Body of pancreas (tissue), 4 donors: Measurements from ENCODE around the gene TF. TPM values are rescaled to one million over a fixed set of nuclear protein-coding genes. Genes with fewer than 3 reads are reported as not detected.
A peak's percentile ranks its signal among the peaks of the same experiment; 100 is the strongest.

ENCODE experiments used
- ATAC-seq: fragments of 150-250 bp; one replicate; pipeline ENCODE4 v1.9.1; 2016
- DNase-seq, 4 donors: peaks; one replicate each; pipeline ENCODE4 v3.0.0-alpha.2; 2019
- H3K27ac ChIP-seq, 4 donors: fragments of 200-600 bp; sonication (generic); 1 replicate in 3 of 4; 2 replicates in 1 of 4; pipeline versions ENCODE4 v1.5.1 to v1.6.1; 2016 to 2019; ENCODE audit warnings: mild to moderate bottlenecking in 1 of 4, mixed read lengths in 1 of 4, moderate library complexity in 1 of 4
- H3K27me3 ChIP-seq, 2 donors: fragments of 200-600 bp; sonication (generic); one replicate each; pipeline ENCODE4 v1.6.0; 2016; ENCODE audit warnings: mild to moderate bottlenecking in 1 of 2
- H3K36me3 ChIP-seq, 2 donors: fragments of 200-600 bp; sonication (generic); replicated peaks in 1 of 2; 2 replicates each; pipeline ENCODE4 v1.5.1; 2016; ENCODE audit warnings: low read depth in 2 of 2; ENCODE audit not compliant: insufficient read depth in 1 of 2
- H3K4me1 ChIP-seq: fragments of 200-600 bp; sonication (generic); one replicate; pipeline ENCODE4 v1.6.0; 2016
- H3K4me3 ChIP-seq, 2 donors: fragments of 200-600 bp; sonication (generic); 1 replicate in 1 of 2; 2 replicates in 1 of 2; pipeline ENCODE4 v1.5.1; 2016 to 2019
- H3K9me3 ChIP-seq, 3 donors: fragments of 200-600 bp; sonication (generic); 1 replicate in 2 of 3; 2 replicates in 1 of 3; pipeline ENCODE4 v1.5.1; 2016
- POLR2A ChIP-seq, 3 donors: fragments of 450-650 bp; IDR thresholded peaks; one replicate each; pipeline ENCODE4 v1.6.1; 2016; ENCODE audit warnings: antibody characterized with exemption in 3 of 3, mild to moderate bottlenecking in 2 of 3
- WGBS, 2 donors: methylation state at CpG; one replicate each; pipeline ENCODE4 v1.1.5; 2017; 5-methylcytosine and 5-hydroxymethylcytosine counted together
- intact Hi-C: fragments of 100-400 bp; cut with DNase I; formaldehyde crosslinking; loops from one replicate; pipeline ENCODE4 v1.15.1; 2023
- total RNA-seq, 2 donors: library from RNA; depleted of rRNA; stranded (reverse); fragments of >200 nt; gene quantifications; one replicate each; pipeline ENCODE4 v1.1.0, GENCODE V29; 2016
- TF ChIP-seq, protein P1 (sequence below), 7 experiments: fragments of 450-650 bp in 4 of 7; fragments of 200-600 bp in 3 of 7; sonication (generic) in 3 of 7; IDR thresholded peaks; one replicate each; pipeline ENCODE4 v1.5.1; 2016 to 2019; ENCODE audit warnings: antibody characterized with exemption in 7 of 7

TF gene
- total RNA-seq, 2 donors from 2014 or later = 0.26 to 7.9 TPM

DNA sequence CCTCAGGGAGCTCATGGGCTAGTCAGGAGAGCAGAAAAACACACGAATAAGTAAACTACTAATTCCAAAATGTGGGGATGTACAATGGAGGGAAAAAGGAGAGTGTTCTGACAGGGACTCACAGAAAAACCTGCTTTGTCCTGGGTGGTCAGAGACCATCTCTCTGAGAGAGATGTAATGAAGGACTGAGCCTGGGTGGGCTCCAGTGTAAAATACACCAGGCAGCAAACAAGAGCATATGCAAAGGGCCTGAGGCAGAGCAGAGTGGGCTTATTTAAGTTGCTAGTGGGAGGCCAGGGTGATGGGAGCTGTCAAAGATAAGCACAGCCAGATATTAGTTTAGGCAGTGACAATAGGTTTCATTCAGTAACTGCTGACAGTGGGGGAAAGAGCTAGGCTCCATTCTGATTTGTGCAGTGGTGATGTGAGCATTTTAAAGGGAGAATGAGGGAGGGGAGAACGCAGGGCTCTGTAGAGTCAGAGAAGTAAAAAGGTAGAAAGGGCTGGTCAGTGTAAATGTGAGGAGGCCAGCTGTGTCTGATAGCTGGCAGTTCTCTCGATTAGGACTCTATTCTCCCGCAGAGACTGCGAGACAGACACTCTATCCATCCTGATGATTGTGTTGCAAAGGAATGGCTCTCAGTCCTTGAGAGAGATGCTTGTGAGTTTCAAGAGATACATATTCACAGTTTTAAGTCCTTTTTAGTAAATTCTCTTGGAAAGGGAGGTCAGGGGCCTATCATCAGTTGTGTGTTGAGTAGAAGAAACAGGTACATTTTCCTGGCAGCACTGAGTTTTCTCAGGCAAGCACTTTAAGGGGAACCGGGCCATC lies 3.5 kb downstream of the TF start:
- no peak for TF ChIP-seq POLR2A (IDR thresholded peaks at IDR 0.05)
- TF ChIP-seq, protein P1, sequence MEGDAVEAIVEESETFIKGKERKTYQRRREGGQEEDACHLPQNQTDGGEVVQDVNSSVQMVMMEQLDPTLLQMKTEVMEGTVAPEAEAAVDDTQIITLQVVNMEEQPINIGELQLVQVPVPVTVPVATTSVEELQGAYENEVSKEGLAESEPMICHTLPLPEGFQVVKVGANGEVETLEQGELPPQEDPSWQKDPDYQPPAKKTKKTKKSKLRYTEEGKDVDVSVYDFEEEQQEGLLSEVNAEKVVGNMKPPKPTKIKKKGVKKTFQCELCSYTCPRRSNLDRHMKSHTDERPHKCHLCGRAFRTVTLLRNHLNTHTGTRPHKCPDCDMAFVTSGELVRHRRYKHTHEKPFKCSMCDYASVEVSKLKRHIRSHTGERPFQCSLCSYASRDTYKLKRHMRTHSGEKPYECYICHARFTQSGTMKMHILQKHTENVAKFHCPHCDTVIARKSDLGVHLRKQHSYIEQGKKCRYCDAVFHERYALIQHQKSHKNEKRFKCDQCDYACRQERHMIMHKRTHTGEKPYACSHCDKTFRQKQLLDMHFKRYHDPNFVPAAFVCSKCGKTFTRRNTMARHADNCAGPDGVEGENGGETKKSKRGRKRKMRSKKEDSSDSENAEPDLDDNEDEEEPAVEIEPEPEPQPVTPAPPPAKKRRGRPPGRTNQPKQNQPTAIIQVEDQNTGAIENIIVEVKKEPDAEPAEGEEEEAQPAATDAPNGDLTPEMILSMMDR (IDR thresholded peaks at IDR 0.05) = no peak
- H3K4me1 ChIP-seq = peaks cover 14% of the 10 kb centered on the region
- DNase-seq (no peak), ATAC-seq (no peak)
- no peaks in the 10 kb centered on the region for H3K36me3 ChIP-seq
- H3K9me3 ChIP-seq = no peaks in the 10 kb centered on the region
- 71 to 74% methylated on average over 6 of the region's 6 CpGs for WGBS, 2 donors
- H3K27me3 ChIP-seq = no peaks in the 10 kb centered on the region
- intact Hi-C loops = no loop called here
- H3K4me3 ChIP-seq = no peak overlapping the region
- H3K27ac ChIP-seq = no peak overlapping the region

GRCh38 chr3:133750259-133750656 lies 4.1 kb downstream of the TF start:
- peak overlapping the region in 1 of 4 donors; percentile 13 for H3K27ac ChIP-seq
- no peaks in the 10 kb centered on the region for H3K27me3 ChIP-seq
- ATAC-seq (no peak), DNase-seq (peak in 2 of 4 donors; percentile 50 to 55)
- H3K9me3 ChIP-seq = no peaks in the 10 kb centered on the region
- 31 to 40% methylated on average over 6 of the region's 6 CpGs for WGBS, 2 donors
- H3K4me1 ChIP-seq = peaks cover 14% of the 10 kb centered on the region
- intact Hi-C loops = no loop called here
- TF ChIP-seq, protein P1 (IDR thresholded peaks at IDR 0.05) = no peak
- TF ChIP-seq POLR2A (IDR thresholded peaks at IDR 0.05) = no peak
- H3K4me3 ChIP-seq = no peak overlapping the region
- no peaks in the 10 kb centered on the region for H3K36me3 ChIP-seq

- no peaks in the 10 kb centered on the region for H3K9me3 ChIP-seq
- WGBS, 2 donors = 46 to 61% methylated on average over 7 to 13 of the region's 13 CpGs
- H3K36me3 ChIP-seq = no peaks in the 10 kb centered on the region
- H3K4me3 ChIP-seq = no peak overlapping the region
- DNase-seq (peak in 1 of 4 donors; percentile 34), ATAC-seq (no peak)
- no peak overlapping the region for H3K27ac ChIP-seq
- TF ChIP-seq, protein P1 (IDR thresholded peaks at IDR 0.05) = no peak
- no peak for TF ChIP-seq POLR2A (IDR thresholded peaks at IDR 0.05)
- H3K4me1 ChIP-seq = peaks cover 14% of the 10 kb centered on the region
- no peaks in the 10 kb centered on the region for H3K27me3 ChIP-seq
- intact Hi-C loops = no loop called here
Observed at GRCh38 chr3:133753107-133753778, 7.0 kb downstream of the TF start.

DNA sequence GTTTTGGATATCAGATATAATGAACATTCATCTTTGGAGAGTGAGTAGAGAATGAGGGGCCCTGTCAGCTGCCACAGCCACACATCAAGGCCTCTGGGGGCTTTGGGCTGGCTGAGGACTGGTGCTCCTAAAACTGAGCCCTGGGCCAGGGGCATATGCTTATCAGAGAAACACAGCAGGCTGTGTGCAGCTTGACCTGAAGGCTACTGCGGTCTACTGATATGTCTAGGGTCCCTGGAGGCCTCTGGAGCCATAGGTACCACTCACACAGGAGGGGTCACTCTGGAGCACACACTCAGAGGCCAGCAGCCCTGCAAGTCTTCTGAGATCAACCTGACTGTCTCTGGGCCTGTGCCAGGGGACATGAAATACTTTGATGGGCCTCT lies 7.6 kb downstream of the TF start:
- Histone ChIP-seq H3K36me3 (no peaks in the 10 kb centered on the region), H3K4me3 (no peak overlapping the region), H3K9me3 (no peaks in the 10 kb centered on the region), H3K27me3 (no peaks in the 10 kb centered on the region), H3K27ac (no peak overlapping the region), H3K4me1 (peaks cover 14% of the 10 kb centered on the region)
- TF ChIP-seq POLR2A (IDR thresholded peaks at IDR 0.05) = no peak
- TF ChIP-seq, protein P1 (IDR thresholded peaks at IDR 0.05) = no peak
- 83 to 100% methylated on average over 1 of the region's 1 CpG for WGBS, 2 donors
- no peak for ATAC-seq
- intact Hi-C loops = no loop called here
- no peak for DNase-seq
